HG03575 (cell line): ENCODE data around the gene PIR.

Experiments used
- ATAC-seq: cut with Tn5 transposase; IDR thresholded peaks from one replicate; pipeline ENCODE4 v1.9.1; 2021; ENCODE audit not compliant: unreplicated experiment, insufficient number of reproducible peaks, low FRiP score; ENCODE audit errors: extremely low read depth

PIR gene

GRCh38 chrX:15493118-15493962 lies at the start of gene PIR:
Gene PIR, minus strand, starts transcription at chrX:15493333. Its CDS starts 2,076 bp downstream, at chrX:15491257.
- peak; percentile 66 for ATAC-seq

GRCh38 chrX:15530318-15530717 lies 37.2 kb upstream of the PIR start:
- ATAC-seq, result no peak

DNA sequence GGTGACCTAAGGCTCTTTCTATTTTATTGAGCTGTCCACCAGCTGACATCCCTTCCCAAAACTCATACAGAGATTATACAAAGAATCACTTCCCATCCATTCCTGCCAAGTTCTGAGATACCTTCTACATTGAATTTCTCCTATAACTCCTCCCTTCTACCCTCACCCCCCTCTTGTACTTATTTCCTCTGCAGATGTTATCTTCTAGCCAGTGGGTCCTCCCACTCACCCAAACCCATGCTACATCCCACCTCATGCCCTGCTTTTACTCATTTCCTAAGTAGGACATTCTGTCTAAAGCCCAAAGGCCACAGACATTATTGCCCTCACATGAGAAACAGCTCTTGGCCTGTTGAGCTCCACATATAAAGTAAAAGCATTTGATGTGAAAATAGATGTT lies 36.0 kb upstream of the PIR start:
- ATAC-seq, result no peak

DNA sequence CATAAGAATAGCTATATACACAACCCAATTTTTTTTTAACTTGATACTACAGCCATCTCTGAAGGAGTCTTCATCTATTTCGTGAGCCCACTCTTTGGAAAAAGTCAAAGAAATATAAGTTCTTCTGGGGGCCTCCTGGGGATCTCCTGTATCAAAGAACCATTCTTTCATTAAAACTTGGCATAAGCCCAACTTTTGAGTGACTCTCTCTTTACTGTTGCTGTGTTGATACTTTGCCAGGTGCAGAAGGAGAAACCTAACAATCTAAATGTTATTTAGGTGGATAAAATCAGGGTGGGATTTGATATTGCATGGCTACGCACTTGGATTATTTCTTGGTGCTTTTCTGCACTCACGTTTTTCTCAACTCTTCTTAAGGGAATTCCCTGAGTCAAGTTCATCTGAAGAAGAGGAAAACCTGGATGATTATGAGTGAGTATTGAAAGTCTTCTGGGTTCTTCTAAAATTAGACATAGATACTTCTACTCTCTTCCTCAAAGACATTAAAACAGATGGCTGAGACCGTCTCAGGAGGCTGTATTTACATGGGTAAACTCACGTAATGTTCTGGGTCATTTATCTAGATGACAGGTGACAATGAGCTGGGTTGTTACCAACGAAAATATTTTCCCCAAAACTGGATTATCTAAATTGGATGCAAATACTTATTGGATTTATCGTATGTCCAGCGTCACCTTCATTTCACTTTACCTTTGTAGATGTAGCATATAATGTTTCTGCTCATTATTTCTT lies 32.7 kb upstream of the PIR start:
- ATAC-seq, result no peak

GRCh38 chrX:15524417-15524816 lies 31.3 kb upstream of the PIR start:
- no peak for ATAC-seq

- ATAC-seq, result no peak
Observed at GRCh38 chrX:15523088-15523487, 30.0 kb upstream of the PIR start.

GRCh38 chrX:15522464-15522863 lies 29.3 kb upstream of the PIR start:
- no peak for ATAC-seq

DNA sequence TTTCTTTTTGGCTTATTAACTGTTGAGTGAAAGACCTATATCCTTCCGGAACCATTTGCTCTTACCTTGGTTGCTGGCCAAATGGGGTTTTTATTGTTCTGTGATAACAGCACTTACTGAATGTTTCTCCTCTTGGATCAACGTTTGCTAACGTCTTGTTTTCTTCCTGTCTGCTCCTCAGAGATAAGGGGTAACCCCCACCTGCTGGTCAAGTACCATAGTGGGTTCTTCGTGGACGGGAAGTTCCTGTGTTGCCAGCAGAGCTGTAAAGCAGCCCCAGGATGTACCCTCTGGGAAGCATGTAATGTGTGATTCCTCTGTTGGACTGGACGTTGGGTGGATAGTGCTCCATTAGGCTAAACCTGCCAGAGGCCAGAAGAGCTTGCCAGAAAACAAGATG lies 22.8 kb upstream of the PIR start:
- ATAC-seq, result no peak

DNA sequence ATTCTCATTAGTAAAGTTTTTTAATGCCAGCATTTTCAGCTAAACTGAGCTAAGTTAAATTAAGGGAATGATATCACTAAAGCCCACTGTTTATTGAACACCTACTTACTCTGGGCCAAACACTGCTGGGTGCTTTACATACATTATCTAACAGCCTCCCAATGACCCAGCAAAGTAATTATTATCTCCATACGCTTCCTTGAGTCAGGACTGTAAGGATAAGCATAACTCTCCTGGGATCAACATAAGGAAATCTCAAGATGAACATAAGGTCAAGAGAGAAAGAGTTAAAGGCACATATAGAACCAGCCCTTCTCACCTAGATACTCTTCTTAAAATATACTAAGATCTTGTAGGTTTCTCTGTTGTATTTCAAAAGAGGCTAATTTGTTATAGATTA lies 21.1 kb upstream of the PIR start:
- ATAC-seq, result no peak

- no peak for ATAC-seq
Observed at GRCh38 chrX:15512401-15512965, 19.4 kb upstream of the PIR start.

DNA sequence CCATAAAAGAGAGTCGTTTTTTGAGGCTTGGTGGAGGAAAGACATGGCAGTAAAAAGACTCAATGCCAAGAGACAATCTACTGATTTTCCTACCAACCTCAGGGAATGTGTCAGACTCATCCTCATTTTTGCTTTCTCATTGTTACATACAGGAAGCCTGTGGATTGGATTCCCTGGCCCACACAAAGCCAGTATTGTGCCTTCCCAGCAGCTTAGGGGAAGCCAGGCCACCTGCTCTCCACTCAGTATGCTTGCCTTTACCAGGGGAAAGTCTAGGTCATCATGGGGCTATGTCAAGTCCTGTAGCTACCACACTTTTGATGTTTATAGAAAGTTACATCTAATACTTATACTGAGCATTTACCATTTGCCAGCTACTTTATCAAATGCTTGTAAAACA lies 18.4 kb upstream of the PIR start:
- no peak for ATAC-seq

- ATAC-seq, result no peak
Observed at GRCh38 chrX:15509845-15510244, 16.7 kb upstream of the PIR start.

DNA sequence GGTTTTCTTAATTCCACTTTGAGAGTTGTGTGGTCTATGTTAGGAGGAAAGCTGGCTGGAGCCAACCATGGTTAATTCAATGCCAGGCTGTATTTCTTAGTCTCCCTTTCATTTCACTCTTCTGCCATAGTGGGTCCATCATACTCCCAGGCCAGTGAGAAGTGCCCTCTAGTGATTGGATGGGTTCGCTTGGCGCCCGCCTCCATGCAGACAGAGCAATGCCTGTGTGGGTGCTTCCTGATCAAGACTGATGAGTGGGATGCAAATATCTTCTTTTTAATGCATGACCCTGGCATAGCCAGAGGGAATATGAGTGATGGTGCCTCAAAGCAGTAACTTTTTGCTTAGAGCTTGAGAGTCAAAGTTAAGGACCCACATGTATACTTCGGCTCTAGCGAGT lies 13.9 kb upstream of the PIR start:
- no peak for ATAC-seq

DNA sequence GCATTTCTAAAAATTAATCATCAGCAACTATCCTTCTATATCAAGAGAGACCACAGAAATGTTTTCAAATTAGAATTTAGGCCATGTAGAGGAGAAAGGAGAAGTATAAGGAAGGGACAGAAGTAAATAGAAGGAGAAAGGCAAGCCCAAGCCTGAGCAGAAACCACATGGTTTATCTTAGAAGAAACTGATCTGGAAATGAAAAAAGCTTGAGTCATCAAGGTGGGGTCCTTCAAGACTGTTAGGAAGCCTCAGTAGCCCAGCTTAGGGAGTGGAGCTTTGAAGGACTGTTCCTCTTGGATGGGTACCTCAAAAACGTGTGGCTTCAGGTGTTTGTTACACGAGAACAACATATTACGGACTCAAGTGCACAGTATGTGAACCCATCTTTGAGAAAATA lies 12.0 kb upstream of the PIR start:
- no peak for ATAC-seq

DNA sequence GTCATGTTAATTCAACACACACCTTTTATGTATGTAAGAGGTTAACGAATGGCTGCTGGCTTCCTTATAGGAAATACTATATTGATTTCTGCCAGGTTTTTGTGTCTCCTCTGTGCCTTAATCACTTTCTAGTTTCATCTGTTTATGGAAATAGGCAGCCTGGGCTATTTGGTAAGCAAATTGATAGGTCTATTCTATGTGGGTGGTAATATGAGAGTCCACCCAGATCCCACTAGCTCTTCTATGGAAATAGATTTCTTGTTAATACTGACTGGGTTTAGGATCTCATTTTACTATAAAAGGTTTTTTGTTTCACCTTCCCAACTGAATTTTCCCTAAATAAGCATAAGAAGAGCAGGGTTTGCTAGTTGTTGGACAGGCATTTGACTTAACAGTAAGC lies 11.5 kb upstream of the PIR start:
- ATAC-seq, result no peak

DNA sequence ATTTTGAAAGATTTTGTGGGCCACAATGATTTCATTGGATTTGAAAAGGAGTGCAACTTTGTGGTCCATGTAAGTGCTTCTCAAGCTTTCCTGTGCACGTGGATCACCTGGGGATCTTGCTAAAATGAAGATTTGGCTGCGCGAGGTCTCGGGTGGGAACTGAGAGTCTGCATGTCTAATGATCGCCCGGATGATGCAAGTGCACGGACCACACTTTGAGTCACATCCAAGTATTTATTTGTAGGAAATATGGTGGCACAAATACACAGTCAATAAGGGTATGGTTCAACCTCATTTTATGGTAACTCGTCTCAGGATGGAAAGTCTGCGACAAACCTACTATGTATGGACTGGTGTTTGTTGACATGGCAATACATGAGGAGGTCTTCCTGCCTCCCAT lies 8.4 kb upstream of the PIR start:
- ATAC-seq, result no peak

DNA sequence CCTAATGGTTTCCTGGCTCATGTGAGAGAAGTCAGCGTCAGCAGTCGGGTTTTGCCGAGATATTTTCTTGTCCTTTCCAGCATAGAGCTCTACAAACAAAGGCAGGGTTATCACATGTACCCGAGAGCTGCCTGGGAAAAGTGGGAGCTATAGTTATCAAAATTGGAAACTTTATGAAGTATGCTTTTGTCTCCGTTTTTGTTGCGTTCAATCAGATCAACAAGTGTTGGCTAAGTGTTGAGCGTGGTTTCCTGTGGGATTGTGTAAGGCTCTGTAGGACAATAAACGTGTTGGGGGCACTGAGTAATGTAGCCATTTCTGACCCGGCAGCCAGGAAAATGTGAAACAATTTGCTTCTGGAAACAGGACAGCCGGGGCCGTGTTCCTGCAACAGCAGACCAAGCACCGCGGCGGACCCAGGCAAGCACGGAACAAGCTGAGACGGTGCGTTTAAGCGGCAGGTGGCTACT lies 7.4 kb upstream of the PIR start, which contains the start of gene BMX:
TSS of gene BMX (plus strand) at position 311 of the 470 bp plus-strand sequence. CDS start 7,547 bp downstream, outside the sequence.
- no peak for ATAC-seq

- no peak for ATAC-seq
Observed at GRCh38 chrX:15499976-15500375, 6.8 kb upstream of the PIR start.

DNA sequence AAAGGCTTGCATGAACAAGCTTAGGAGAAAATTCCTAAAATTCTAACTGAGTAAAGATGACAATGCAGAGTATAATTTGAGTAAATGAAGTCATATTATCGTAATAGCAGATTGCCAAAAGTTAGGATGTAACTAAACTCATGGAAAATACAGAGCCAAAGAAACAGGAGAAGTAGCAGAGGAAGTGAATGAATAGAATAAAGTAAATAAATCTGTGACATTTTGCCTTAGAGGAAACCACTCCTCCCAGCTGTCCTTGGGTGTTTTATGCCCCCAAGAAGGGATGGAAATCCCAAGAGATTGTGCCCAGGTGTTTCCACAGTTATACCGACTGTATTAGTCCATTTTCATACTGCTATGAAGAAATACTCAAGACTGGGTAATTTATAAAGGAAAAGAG lies 5.6 kb upstream of the PIR start:
- no peak for ATAC-seq

DNA sequence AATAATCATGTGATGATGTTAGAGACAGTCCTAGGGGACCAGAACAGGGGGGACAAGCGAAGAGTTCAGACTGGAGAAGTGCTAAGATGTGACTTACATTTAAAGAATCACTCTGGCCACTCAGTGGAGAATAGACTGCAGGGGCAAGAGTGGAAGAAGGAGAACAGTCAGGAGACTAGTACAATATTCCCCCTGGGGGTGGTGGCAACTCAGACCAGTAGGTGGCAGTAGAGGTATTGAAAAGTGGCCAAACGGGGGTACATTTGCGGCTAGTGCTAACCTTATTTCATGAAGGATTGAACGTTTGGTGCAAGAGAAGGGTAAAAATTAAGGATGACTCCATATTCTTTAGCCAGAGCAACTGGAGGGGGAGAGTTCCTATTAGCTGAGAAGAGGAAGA lies 4.7 kb upstream of the PIR start:
- no peak for ATAC-seq
